Cerebellar nuclear complex (tissue), 1 donor: ENCODE results near the gene VPS13C.

ENCODE experiments used
- DNase-seq, 2 experiments: peaks; one replicate each; lab custom pipeline; 2025; lab: John Stamatoyannopoulos, UW

The VPS13C gene

GRCh38 chr15:62060113-62060895, at the start of gene VPS13C:
Gene VPS13C (minus strand): TSS chr15:62060447. CDS start chr15:62060374, 73 bp downstream.
- peak; percentile 10 to 58 for DNase-seq

DNA sequence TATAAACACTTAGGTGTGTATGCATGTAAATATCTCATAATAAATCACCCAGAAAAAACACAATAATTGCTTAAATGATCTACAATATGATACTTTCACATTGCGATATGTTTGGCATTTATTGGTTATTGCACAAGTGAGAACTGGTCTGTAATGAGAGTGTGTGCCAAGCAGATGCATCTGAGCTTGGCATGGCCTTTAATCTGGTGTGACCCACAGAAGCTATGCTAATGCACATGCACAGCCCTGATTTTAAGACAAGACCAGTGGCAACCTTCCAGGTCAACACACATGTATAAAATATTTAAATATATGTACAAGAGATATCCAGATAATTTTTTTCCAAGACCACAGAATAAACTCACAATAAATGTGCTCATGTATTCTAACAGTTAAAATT, 49.2 kb upstream of the VPS13C start:
- DNase-seq, result no peak

DNA sequence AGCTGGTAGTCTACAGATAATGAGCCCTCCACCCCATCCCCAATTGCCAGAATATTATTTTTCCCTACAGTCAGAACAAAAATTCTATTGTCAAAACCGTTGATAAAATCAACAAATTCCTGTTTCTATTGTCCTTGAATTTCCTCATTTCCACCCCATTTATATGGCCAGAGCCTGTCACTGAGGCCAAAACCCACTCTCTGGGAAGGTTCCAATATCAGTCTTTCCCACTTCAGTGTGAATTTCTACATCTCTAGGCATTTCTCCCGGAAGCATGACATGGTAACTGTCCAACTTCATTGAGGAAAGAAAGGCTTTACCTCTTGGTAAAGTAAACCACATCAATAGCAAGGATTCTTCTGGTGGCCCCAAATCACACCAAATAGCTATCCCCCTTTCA, 48.2 kb upstream of the VPS13C start:
- no peak for DNase-seq

DNA sequence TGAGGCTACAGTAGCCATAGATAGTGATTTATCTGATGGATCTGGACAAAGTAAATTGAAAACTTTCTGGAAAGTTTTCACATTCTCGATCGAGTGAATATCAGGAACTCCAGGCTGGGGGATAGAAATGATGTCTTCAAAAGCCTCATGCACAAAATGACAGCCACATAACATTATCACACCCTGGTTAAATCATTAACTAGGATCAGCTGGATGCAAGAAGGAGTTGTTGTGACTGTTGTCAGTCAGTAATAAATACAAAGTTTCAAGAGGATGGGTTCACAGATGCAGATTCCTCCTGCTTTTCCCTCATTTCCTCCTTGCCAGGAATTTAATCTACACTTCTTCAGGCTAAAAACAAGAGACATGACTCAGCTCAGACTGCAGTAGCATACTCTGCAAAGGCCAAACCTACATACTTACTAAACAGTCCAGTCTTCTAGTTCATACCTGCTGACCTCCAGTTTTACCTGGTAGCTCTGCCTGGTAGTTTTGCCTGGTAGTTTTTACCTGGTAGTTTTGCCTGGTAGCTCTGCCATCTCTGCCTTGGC, 47.4 kb upstream of the VPS13C start:
- DNase-seq, result no peak

DNA sequence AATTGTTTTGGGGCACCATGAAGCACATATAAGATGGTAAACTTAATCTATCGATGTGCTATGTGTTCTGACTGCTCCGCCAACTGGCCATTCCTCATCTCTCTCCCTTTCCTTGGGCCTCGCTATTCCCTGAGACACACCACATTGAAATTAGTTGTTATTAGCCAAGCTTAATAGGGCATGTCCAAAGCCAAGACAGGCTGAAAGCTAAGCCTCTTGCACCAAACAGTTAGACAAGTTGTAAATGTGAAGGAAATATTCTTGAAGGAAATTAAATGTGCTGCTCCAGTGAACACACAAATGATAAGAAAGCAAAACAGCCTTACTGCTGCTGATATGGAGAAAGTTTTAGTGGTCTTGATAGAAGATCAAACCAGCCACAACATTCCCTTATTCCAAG, 45.8 kb upstream of the VPS13C start:
- no peak for DNase-seq

DNA sequence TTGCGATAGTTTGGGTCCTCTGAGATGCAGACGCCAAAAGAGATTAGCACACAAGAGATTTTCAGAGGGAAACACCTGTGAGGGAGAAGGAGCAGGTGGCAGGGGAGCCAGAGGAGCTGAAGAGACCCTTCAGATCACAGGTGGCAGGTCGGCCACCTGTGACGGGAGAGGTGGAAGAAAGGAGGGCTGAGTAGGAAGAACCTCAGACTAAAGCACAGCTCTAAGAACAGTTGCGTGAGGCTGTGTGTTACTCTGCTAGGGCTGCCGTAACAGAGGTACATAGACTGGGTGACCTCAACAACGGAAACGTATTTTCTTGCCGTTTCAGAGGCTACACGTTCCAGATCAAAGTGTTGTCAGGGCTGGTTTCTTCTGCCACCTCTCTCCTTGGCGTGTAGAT, 45.0 kb upstream of the VPS13C start:
- no peak for DNase-seq

- DNase-seq, result no peak
These were observed 44.6 kb upstream of the VPS13C start for GRCh38 chr15:62104846-62105245.

- DNase-seq, result no peak
These were observed 44.2 kb upstream of the VPS13C start for GRCh38 chr15:62104401-62104800.

GRCh38 chr15:62103431-62103830, 43.2 kb upstream of the VPS13C start:
- no peak for DNase-seq

- DNase-seq, result no peak
These were observed 38.9 kb upstream of the VPS13C start for GRCh38 chr15:62099094-62099601.

DNA sequence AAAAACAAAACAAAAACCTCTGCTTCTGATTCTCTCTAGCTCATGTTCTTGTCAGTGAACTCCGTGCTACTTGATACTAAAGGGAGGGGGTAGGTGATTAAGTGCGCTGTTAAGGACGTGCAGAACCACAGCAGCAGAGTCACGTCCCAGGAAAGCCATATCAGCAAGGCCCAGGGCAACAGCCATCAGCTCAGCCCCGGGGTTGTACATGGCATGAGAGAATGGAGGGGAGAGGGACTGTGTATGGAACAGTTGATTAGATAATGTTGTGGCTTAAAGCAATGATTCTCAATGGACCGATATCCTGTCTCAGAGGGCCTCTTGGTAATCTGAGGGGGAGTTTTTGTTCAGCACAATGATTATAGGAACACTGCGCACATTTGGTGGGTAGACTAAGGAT, 34.1 kb upstream of the VPS13C start:
- DNase-seq, result no peak

- no peak for DNase-seq
These were observed 33.6 kb upstream of the VPS13C start for GRCh38 chr15:62093809-62094208.

DNA sequence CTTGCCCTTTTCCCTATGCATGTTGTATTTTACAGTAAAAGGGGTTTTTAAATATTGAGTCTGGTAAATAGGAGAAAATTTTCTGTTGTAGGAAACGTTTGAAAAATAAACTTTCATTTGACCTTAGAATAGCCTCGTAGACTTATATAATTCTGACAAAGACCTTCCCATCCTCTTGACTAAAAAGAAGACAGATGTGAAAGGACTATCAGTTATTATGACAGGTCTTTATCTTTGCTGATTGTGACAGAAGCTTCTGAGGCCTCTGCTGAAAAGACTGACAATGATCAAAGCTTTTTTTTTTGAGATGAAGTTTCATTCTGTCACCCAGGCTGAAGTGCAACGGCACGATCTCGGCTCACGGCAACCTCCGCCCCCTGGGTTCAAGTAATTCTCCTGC, 30.7 kb upstream of the VPS13C start:
- DNase-seq, result no peak

GRCh38 chr15:62089616-62090015, 29.4 kb upstream of the VPS13C start:
- DNase-seq, result no peak

GRCh38 chr15:62088353-62088693, 28.1 kb upstream of the VPS13C start:
- no peak for DNase-seq

GRCh38 chr15:62087671-62088352, 27.6 kb upstream of the VPS13C start:
- no peak for DNase-seq

- DNase-seq, result no peak
These were observed 25.5 kb upstream of the VPS13C start for GRCh38 chr15:62085740-62086139.

GRCh38 chr15:62083194-62084154, 23.2 kb upstream of the VPS13C start:
- DNase-seq, result no peak

DNA sequence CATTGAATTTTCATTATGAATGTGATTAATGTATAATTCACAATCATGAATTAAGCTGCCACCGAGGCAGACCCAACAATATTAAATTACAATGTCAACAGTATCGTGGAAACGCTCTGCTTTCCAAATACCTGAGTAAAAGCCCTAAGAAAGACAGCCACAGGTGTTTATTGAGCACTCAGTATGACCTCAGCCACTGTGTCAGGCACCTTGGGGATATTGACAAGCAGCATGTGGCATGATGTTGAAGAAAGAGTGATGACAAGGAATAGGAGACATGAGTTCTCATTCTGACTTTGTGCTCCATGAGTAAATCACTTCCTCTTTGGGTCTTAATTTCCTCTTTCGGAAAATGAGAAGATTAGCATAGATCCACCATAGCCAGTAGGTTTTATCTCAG, 19.3 kb upstream of the VPS13C start:
- no peak for DNase-seq

DNA sequence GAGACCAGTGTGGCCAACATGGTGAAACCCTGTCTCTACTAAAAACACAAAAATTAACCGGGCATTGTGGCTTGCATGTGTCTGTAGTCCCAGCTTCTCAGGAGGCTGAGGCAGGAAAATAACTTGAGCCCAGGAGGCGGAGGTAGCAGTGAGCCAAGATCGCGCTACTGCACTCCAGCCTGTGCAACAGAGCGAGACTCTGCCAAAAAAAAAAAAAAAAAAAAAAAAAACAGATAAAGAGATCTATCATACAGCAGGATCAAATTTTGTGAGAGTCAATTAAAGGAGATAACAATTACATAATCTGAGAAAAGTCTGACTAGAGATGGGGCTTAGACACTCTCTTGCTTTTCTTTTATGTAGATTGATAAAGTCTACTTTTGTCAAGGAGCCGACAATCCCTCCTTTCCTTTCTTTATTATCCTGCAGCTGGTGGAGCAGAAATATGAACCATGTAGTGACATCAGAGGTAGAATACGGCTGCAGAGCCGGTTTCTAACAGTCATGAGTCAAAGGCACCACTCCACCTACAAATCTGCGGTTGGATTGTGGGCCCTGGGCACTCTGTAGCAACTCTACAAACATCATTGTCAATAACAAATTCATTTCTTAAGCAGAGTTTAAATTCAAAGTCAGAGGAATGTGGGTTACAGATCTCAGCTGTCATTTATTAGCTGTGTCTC, 15.5 kb upstream of the VPS13C start:
- DNase-seq, result no peak

- peak in 1 of 2 experiments; percentile 11 for DNase-seq
These were observed 11.6 kb upstream of the VPS13C start for GRCh38 chr15:62071711-62072308.
